KOPT-K1 (cell line): ENCODE data around the gene PALM.
A peak's percentile ranks its signal among the peaks of the same experiment; 100 is the strongest.
"Not testable (repeated sequence)": the region's sequence is repeated elsewhere in the genome, so short reads cannot be mapped to it uniquely, and the experiment has no call there.

Source experiments
- H3K27ac ChIP-seq: fragments of 200-600 bp; sonication (generic); 2 replicates; pipeline ENCODE4 v1.5.1; 2016; ENCODE audit warnings: antibody characterized with exemption, mild to moderate bottlenecking, low read depth, low read length; ENCODE audit not compliant: poor library complexity, severe bottlenecking
- H3K36me3 ChIP-seq: fragments of 200-600 bp; sonication (generic); 2 replicates; pipeline ENCODE4 v1.5.1; 2017; ENCODE audit warnings: antibody characterized with exemption, mild to moderate bottlenecking, low read length, moderate library complexity; ENCODE audit not compliant: insufficient read depth
- H3K9me3 ChIP-seq: fragments of 200-600 bp; sonication (generic); 2 replicates; pipeline ENCODE4 v1.5.1; 2017; ENCODE audit warnings: antibody characterized with exemption, low read length, mild to moderate bottlenecking; ENCODE audit not compliant: insufficient read depth, poor library complexity, severe bottlenecking

PALM gene

GRCh38 chr19:688214-688613 is 20.5 kb upstream of the PALM start:
- H3K27ac ChIP-seq: no peak overlapping the region
- H3K9me3 ChIP-seq: no peaks in the 10 kb centered on the region
- no peaks in the 10 kb centered on the region for H3K36me3 ChIP-seq

GRCh38 chr19:688992-689391 is 19.7 kb upstream of the PALM start:
- H3K27ac ChIP-seq: no peak overlapping the region
- H3K36me3 ChIP-seq: no peaks in the 10 kb centered on the region
- no peaks in the 10 kb centered on the region for H3K9me3 ChIP-seq

DNA sequence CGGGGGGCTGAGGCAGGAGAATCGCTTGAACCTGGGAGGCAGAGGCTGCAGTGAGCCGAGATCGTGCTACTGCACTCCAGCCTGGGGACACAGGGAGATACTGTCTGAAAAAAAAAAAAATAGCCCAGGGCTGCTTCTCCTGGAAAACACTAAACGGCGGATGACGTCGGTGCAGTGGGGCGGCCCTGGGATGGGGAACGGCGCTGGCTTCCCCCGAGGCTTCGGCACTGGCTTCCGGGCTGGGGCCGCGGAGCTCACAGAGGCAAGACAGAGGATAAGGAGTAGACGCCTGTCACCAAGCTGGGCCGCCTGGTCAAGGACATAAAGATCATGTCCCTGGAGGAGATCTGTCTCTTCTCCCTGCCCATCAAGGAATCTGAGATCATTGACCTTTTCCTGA is 18.5 kb upstream of the PALM start:
- Histone ChIP-seq H3K27ac (no peak overlapping the region), H3K36me3 (no peaks in the 10 kb centered on the region), H3K9me3 (no peaks in the 10 kb centered on the region)

DNA sequence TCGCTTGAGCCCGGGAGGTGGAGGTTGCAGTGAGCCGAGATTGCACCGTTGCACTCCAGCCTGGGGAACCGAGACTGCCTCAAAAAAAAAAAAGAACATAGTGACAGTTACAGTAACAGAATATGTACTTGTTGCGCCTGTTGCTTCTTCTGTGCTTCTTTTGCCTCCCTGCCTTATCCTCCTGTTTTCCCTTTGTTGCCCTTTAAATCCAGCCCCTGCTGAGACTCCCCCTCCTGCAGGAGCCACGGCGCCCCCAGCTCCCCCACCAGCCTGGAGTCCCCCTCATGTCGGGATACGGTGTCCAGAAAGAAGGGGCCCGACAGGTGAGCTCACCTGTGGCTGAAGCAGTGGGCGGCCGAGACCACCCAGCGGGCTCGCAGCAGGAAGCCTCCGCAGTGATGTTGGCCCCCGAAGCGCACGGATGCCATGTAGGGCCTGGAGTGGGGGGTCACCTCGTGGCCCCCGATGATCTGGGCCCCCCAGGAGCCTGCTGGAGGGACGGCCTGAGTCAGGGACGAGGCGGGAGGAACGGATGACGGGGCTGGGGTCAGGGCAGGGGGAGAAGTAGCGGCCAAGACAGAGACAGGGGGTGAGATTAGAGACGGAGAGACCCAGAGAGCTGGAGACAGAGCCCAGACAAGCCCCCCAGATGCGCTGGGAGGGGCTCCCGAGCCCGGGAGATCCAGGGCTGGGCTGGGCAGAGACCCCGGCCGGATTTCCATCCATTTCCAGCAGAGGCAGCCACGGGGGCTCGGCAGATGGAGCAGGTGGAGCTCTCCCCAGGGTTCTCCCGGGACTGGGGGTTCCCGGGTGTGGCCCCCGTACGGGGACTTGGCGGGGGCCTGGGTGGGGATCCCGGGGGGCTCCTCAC is 14.0 kb upstream of the PALM start:
- Histone ChIP-seq H3K36me3 (no peaks in the 10 kb centered on the region), H3K9me3 (no peaks in the 10 kb centered on the region), H3K27ac (peak overlapping the region; percentile 68)

- no peaks in the 10 kb centered on the region for H3K9me3 ChIP-seq
- H3K27ac ChIP-seq: peak within 1 kb of the TSS; percentile 68
- no peaks in the 10 kb centered on the region for H3K36me3 ChIP-seq
These were observed 13.3 kb upstream of the PALM start, which contains the start of gene PRSS57 for GRCh38 chr19:695352-695949. Gene PRSS57 (minus strand): TSS chr19:695452. CDS start chr19:695430, 22 bp downstream.

GRCh38 chr19:698529-698928 is 10.2 kb upstream of the PALM start:
- not testable (repeated sequence) for H3K36me3 ChIP-seq, H3K27ac ChIP-seq, H3K9me3 ChIP-seq

- H3K27ac ChIP-seq, H3K9me3 ChIP-seq, H3K36me3 ChIP-seq: not testable (repeated sequence)
These were observed 8.8 kb upstream of the PALM start for GRCh38 chr19:699885-700284.

DNA sequence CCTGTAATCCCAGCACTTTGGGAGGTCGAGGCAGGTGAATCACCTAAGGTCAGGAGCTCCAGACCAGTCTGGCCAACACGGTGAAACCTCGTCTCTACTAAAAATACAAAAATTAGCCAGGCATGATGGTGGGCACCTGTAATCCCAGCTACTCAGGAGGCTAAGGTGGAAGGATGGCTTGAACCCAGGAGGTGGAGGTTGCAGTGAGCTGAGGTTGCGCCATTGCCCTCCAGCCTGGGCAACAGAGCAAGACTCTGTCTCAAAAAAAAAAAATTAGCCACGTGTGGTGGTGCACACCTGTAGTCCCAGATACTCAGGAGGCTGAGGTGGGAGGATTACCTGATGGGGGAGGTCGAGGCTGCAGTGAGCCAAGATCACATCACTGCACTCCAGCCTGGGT is 5.9 kb upstream of the PALM start:
- H3K9me3 ChIP-seq, H3K27ac ChIP-seq, H3K36me3 ChIP-seq: not testable (repeated sequence)

GRCh38 chr19:703329-703650 is 5.4 kb upstream of the PALM start:
- Histone ChIP-seq H3K27ac (no peak overlapping the region), H3K36me3 (no peaks in the 10 kb centered on the region), H3K9me3 (peaks cover 8% of the 10 kb centered on the region)

DNA sequence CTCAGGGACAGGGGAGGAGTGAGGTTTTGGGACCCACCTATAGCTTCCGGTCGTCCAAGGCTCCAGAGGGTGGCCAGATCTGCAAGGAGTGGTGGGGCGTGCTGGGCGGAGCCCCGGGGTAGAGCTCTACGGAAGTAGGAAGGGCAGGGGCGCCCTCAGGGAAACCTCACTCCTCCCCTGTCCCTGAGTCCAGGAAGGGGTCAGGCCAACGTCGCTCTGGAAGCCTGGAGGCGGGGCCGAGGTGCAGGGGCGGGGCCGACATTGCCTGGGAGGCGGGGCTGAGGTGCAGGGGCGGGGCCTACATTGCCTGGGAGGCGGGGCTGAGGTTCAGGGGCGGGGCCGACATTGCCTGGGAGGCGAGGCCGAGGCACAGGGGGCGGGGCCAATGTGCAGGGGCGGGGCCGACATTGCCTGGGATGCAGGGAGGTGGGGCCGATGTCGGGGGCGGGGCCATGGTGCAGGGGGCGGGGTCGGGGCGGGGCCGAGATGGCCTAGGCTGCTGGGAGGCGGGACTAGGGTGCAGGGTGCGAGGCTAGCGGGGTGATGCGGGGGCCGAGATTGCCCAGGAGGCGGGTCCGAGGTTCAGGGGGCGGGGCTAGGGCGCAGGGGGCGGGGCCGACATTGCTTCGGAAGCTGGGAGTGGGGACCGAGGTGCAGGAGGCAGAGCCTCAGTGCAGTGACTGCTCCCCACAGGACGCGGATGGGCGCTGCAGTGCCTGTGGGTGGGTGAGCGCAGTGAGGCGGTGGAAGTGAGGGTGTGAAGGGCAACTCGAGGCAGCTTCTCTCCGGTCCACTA is 4.9 kb upstream of the PALM start:
- Histone ChIP-seq H3K36me3 (no peaks in the 10 kb centered on the region), H3K27ac (no peak overlapping the region), H3K9me3 (peaks cover 8% of the 10 kb centered on the region)

DNA sequence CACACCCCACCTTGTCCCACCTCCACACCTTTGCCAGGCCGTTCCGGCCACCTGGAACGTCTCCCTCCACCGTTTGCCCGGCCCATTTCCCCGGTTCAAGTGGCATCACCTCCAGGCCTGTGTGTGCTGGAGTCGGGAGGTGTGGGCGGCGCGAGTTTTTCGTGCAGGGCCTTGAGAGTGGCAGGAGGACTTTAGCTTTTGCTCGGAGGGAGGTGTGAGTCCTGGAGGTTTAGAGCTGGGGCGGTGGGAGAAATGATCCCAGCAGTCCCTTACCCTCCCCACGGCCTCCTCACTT is 4.3 kb upstream of the PALM start:
- H3K27ac ChIP-seq: no peak overlapping the region
- H3K9me3 ChIP-seq: peaks cover 8% of the 10 kb centered on the region
- no peaks in the 10 kb centered on the region for H3K36me3 ChIP-seq

DNA sequence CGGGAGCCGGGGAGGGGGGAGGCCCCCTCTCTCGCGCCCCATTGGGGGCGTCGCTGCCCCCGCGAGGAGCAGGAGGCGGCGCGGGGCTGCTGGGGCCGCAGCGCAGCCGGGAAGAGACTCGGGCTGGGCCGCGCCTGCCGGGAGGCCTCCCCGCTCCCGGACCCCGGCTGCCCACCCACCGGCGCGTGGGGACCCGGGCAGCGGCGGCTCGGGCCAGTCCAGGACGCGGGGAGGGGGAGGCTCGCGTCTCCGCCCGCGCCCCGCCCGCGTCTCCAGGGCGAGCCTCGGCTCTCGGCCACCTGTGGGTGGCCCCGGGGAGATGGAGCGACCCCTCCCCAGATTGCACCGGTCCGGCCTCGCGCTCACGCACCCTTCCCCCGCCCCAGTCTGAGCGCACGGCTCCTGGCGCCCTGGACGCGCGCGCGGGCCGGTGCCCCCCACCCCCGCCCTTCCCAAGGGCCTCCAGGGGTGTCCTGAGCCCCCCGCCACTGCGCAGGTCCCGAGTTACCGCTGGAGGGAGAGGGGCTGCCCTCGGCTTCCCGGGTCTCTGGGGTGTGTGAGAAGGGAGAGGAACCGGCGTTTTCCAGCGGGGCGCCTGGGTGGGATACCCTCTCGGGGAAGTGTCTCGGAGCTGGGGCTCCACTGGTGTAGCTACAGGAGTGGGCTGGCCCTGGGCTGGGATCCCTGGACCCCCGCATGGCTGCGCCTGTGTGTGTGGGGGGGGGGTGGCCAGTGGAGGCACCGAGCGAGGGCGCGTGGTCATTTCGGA is 645 bp downstream of the PALM start:
- H3K27ac ChIP-seq: no peak overlapping the region
- H3K36me3 ChIP-seq: no peaks in the 10 kb centered on the region
- peaks cover 8% of the 10 kb centered on the region for H3K9me3 ChIP-seq

GRCh38 chr19:709965-710571 is 1.3 kb downstream of the PALM start:
- H3K36me3 ChIP-seq: no peaks in the 10 kb centered on the region
- H3K27ac ChIP-seq: no peak overlapping the region
- H3K9me3 ChIP-seq: peaks cover 9% of the 10 kb centered on the region

- Histone ChIP-seq H3K9me3 (peaks cover 16% of the 10 kb centered on the region), H3K36me3 (no peaks in the 10 kb centered on the region), H3K27ac (no peak overlapping the region)
These were observed 2.0 kb downstream of the PALM start for GRCh38 chr19:710767-711166.

GRCh38 chr19:711254-711653 is 2.5 kb downstream of the PALM start:
- Histone ChIP-seq H3K9me3 (peaks cover 16% of the 10 kb centered on the region), H3K36me3 (no peaks in the 10 kb centered on the region), H3K27ac (no peak overlapping the region)
